CD4-positive, alpha-beta T cell treated with Interferon alpha-2 for 1 hour (primary cell): ENCODE measurements around the gene PIGB.
"Not testable (repeated sequence)": the region's sequence is repeated elsewhere in the genome, so short reads cannot be mapped to it uniquely, and the experiment has no call there.

Experiments
- DNase-seq, 2 donors: peaks; one replicate each; pipeline ENCODE4 v3.0.0-alpha.2; 2020 to 2022

Gene PIGB

DNA sequence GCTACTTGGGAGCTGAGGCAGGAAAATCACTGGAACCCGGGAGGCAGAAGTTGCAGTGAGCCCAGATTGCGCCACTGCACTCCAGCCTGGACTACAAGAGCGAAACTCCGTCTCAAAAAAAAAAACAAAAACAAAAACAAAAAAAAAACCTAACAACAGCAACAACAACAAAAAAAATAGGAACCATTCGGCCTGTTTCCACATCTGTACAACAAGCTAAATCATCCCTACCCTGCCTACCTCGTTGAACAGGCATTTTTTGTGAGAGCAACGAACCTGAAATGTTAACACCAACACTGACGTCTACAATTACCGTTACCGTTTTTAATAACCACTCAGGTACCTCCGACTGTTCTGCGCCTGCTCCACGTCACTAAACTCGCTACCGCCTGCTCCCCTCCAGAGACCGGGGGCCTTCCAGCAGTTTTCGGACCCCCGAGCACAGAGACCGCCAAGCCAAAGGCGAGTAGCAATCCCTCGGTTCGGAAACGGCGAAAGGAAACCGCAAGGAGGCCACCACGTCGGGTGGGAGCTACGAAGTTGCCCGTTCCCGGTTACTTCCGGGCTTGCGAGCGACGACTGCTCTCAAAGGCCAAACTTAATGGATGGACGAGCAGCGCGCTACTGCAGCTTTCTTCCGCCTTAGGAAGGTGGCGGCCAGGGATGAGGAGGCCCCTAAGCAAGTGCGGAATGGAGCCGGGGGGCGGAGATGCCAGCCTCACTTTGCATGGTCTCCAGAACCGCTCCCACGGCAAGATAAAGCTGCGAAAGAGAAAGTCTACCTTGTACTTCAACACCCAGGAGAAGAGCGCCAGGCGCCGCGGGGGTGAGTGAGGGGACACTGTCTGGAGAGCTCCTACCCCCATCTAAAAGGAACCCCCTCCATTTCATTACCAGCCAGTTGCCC lies at the start of gene PIGB, which contains the start of gene PIGBOS1:
TSS of gene PIGB (plus strand) at position 635 of the 907 bp plus-strand sequence. CDS start at position 664, 29 bp downstream.
TSS of gene PIGBOS1 (minus strand) at position 536 of the 907 bp plus-strand sequence. CDS start 1,331 bp downstream, outside the sequence.
- DNase-seq = peak; percentile 80 to 87

GRCh38 chr15:55270291-55270690 lies 48.7 kb upstream of the PIGB start:
- DNase-seq = no peak

GRCh38 chr15:55276324-55276723 lies 42.7 kb upstream of the PIGB start:
- no peak for DNase-seq

DNA sequence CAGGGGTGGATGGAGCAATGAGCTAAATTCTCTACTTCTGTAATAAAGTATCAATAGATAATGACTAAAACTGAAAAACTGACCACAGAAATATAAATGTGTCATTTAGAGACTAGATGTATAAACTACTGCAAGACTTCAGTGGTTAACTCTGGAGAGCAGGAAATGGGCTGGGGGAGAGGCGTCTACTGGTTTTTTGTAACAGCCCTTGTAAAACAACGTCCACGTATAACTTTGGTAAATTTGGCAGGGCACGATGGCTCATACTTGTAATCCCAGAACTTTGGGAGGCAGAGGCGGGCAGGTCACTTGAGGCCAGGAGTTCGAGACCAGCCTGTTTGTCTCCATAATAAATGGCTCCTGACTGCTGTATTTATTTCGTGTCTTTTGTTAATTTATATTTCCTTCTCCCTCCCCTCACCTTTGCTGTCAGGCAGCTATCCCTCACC lies 41.9 kb upstream of the PIGB start:
- peak; percentile 52 to 77 for DNase-seq

DNA sequence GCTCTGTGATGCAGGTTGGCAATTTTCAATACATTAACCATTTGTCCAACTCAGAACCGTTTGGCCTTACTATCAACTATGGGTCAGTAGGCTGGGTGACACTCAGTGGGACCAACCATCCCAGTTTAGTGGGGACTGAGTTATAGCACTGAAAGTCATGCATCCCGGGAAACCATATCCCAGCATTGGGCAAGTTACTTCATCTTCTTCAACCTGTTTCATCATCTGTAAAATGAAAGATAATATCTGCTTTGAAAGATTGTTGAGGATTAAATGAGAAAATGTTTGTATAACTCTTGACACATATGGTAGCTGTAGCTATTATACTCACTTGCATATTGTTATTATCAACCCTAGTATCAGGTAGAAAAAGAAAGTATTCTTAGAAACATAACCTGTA lies 41.3 kb upstream of the PIGB start:
- no peak for DNase-seq

- no peak for DNase-seq
Observed at GRCh38 chr15:55279100-55279745, 39.8 kb upstream of the PIGB start.

DNA sequence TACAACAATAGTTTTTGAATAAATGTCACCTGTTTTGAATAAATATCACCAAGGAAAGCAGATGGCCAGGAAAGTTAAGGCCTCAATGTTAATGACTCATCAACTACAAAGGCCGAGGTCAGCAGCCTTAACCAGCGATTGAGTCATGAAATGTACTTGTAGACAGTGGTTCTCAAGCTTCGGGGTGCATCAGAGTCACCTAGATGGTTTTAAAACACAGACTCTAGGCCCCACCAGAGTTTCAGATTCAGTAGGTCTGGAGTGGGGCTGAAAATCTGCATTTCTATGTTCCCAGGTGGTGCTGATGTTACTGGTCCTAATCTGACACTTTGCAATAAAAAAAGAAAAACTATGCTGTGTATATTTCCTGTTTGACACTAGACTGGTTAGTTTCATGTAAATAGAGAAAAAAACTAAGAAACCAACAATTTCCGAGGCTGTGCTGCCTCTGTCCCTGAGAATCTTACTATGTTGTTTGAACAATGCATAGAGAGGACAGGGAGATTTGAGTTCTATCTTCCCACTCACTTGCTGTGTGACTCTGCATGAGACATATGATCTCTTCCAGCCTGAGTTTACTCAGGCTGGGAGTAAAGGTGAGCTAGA lies 39.2 kb upstream of the PIGB start:
- peak; percentile 59 to 74 for DNase-seq

DNA sequence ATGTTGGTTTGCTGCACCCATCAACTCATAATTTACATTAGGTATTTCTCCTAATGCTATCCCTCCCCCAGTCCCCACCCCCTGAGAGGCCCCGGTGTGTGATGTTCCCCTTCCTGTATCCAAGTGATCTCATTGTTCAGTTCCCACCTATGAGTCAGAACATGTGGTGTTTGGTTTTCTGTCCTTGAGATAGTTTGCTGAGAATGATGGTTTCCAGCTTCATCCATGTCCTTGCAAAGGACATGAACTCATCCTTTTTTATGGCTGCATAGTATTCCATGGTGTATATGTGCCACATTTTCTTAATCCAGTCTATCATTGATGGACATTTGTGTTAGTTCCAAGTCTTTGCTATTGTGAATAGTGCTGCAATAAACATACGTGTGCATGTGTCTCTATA lies 38.4 kb upstream of the PIGB start:
- DNase-seq = peak; percentile 17 to 51

DNA sequence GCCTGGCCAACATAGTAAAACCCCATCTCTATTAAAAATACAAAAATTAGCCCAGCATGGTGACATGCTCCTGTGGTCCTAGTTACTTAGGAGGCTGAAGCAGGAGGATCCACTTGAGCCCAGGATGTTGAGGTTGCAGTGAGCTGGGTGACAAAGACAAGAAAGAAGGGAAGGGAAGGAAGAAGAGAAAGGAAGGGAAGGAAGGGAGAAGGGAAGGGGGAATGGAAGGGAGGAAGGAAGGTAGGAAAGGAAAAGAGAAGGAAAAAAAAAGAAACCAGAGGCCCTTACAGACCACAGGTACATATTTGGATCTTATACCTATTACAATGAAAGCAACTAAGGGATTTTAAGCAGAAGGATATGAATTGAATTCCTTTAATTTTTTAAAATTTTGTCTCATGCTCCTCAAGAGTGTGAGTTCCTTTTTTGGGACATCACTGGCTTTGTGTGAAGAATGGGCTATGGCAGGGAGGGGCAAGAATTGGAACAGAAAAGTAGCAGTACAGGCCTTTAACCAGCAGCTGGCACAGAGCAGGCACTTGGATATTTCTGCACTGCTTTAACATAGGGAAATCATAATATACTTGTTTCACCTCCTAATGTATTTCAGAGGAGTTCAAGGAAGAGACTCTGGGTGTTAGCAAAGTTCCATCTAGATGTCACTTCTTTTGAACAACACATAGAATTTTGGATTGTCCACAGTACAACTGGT lies 37.3 kb upstream of the PIGB start:
- DNase-seq = no peak

- DNase-seq = peak; percentile 14 to 59
Observed at GRCh38 chr15:55282284-55282833, 36.7 kb upstream of the PIGB start.

DNA sequence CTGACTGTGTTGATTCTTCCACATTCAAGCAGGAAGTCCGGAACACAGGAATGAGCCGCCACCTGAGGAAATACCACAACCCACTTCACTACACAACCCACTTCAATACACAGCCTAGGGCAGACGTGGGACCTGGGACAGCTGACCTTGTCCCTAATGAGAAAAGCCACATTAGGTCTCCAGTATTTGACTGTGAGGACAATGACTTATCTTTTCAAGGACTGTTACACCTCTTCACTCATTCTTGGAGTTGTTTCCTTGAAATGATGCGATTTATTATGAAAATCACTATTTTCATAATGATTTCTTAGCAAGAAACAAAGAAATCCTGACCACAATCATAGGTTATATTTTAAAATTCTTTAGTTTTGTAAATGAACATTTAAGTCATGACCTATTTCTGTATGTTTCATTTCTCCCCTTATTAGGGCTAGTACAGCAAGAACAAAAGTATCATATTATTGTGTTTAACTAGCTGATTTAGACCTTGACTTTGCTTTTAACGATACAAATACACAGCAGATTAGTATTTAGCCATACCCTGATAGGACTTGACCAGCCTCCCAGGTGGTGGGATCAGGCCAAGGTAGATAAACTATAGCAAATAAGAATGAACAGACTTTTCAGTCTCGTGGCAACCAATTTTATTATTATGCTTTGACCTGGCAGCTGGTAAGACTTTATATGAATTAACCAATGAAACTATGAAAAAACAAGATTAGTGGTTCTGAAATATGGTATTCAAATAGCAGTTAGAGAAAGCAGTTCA lies 35.5 kb upstream of the PIGB start:
- DNase-seq = no peak

DNA sequence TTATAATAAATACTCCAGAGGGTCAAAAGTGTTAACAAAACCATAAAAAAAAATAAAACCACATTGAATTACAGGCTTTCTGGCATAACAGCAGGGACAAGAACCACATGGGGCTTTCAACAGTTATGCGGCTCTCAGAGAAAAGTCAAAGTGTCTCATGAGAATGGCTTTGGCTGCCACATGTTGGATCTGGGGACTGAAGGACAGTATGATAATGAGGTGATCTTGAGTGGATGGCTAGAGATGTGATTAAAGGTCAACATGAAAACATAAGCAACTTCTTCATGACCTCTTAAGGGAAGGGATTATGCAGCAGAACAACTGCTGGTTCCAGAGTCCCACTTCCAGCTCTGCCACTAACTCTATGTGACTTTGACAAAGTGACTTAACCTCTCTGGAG lies 34.6 kb upstream of the PIGB start:
- no peak for DNase-seq

DNA sequence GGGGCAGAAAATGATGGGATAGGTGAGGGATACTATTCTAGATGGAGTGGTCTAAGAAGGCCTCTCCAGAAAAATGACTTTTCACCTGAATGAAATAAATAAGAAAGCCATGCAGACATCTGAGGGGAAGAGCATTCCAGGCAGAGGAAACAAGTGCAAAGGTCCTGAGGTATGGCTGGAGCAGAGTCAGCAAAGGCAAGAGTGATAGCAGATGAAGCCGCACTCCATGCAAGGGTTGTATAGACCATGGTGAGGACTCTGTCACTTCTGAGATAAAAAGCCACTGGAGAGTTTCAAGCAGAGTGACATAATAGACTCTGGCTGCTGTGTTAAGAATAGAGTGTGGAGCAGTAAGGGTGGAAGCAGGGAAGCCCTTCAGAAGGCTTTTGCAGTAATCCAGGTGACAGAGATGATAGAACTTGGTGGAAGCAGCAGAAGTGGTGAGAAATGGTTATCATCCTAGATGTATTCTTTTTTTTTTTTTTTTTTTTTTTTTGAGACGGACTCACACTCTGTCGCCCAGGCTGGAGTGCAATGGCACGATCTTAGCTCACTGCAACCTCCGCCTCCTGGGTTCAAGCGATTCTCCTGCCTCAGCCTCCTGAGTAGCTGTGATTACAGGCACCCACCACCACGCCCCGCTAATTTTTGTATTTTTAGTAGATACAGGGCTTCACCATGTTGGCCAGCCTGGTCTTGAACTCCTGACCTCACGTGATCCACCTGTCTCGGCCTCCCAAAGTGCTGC lies 32.4 kb upstream of the PIGB start:
- DNase-seq = not testable (repeated sequence)

GRCh38 chr15:55288006-55288717 lies 30.9 kb upstream of the PIGB start:
- DNase-seq = no peak

DNA sequence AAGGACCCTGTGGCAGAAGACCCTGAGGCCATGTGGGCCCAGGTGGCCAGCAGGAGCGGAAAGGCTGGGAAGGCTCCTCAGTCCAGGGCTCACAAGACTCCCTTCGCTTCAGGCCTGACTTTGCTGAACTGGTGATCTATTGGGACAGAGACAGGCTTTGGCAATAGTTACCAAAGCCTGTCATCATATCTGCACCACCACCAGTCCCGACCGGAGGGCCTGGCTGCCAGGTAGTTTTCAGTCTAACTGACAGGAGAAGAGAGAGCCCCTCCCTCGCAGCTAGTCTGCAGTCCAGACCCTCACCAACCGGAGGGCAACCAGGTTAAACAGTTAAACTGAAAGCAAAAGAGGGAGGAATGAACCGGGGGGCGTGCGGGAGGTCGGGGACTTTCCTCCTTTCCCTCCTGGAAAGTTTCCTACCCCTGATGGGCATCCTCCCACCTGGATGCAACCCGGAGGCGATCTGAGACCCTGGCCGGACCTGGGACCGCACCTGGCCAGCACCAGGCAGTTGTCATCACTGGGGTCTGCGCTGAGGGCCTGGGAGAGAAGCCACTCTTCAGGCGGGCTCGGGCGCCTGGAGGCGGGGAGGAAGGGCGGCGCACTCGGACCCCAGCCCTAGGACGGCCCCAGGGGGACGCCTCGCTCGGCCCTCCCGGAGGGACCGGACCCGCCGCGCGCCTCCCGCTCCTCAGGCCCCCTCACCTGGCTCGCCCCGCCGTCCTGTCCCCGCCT lies 29.8 kb upstream of the PIGB start:
- peak; percentile 33 to 59 for DNase-seq

GRCh38 chr15:55289746-55290527 lies 29.1 kb upstream of the PIGB start, which contains the start of gene RAB27A:
TSS of gene RAB27A (minus strand) at chr15:55289813. CDS start at chr15:55234934, 54,879 bp downstream.
- peak; percentile 86 to 90 for DNase-seq

GRCh38 chr15:55290528-55291057 lies 28.4 kb upstream of the PIGB start:
- DNase-seq = peak; percentile 86 to 89

DNA sequence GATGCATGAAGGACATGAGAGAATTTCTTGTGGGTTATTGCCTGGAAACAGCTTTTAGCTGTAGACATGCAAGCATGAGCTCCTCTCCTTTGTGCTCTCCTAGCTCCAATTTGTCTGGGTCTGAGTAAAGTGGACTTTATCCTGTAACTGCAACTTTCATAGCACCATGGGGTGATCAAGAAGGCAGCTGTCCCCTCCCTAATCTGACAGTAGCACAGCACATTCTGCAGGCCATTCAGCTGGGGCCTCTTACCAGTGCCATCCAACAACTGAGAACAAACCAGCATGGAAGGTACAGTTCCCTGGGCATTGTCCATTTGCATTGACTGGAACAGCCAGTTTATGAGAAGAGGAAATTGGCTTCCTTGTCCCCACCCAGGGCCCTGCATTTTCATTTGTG lies 21.7 kb upstream of the PIGB start:
- DNase-seq = no peak
